ENCODE data around the gene HABP2.

The HABP2 gene

GRCh38 chr10:113630929-113631533 lies 78.2 kb downstream of the HABP2 start:
- TF ChIP-seq CTCF (IDR thresholded peaks at IDR 0.05; ENCODE audit: control insufficient read depth, extremely low read depth, insufficient read depth), result no peak
- no peak for DNase-seq (ENCODE audit: low read depth)
- no peak overlapping the region for H3K4me3 ChIP-seq (ENCODE audit: low read depth, low read length)

- no peak for DNase-seq (ENCODE audit: low read depth)
- TF ChIP-seq CTCF (IDR thresholded peaks at IDR 0.05; ENCODE audit: control insufficient read depth, extremely low read depth, insufficient read depth), result no peak
- H3K4me3 ChIP-seq (ENCODE audit: low read depth, low read length), result no peak overlapping the region
Observed at GRCh38 chr10:113631684-113632367, 79.0 kb downstream of the HABP2 start.

Data from LNCaP clone FGC (cell line).